PC-3 (cell line): ENCODE data around the gene UHRF1. TPM values are rescaled to one million over a fixed set of nuclear protein-coding genes. Genes with fewer than 3 reads are reported as not detected.

Experiments
- ATAC-seq: fragments of 200-7000 bp; cut with Tn5 transposase; 2 replicates; pipeline ENCODE4 v1.9.1; 2020; ENCODE audit warnings: mild to moderate bottlenecking, moderate library complexity
- BruUV-seq: library from RNA; stranded (reverse); fragments of 400-500 nt; replicated peaks from 2 replicates; lab custom pipeline; 2021; lab: Mats Ljungman, UMichigan
- CTCF ChIA-PET: fragments of 300-600 bp; sonication (Branson Sonifier 250); formaldehyde crosslinking; loops from one replicate; lab custom pipeline; 2022; ENCODE audit warnings: antibody characterized with exemption; lab: Charles Lee
- POLR2A ChIA-PET: fragments of 300-600 bp; sonication (Branson Sonifier 250); formaldehyde crosslinking; loops from one replicate; lab custom pipeline; 2022; ENCODE audit warnings: antibody characterized with exemption; ENCODE audit not compliant: unreplicated experiment; lab: Charles Lee
- DNase-seq: peaks from one replicate; pipeline ENCODE4 v3.0.0-alpha.2; 2015
- H2AFZ ChIP-seq: fragments of 300-600 bp; sonication (generic); 2 replicates; pipeline ENCODE4 v1.6.0; 2016; ENCODE audit warnings: antibody characterized with exemption, low read length
- H3F3A ChIP-seq: fragments of 300-600 bp; sonication (generic); one replicate; pipeline ENCODE4 v1.6.0; 2017; ENCODE audit warnings: antibody characterized with exemption, low read length, control low read depth, mild to moderate bottlenecking; ENCODE audit not compliant: unreplicated experiment
- H3K27ac ChIP-seq: fragments of 300-600 bp; sonication (generic); 2 replicates; pipeline ENCODE4 v1.5.1; 2016; ENCODE audit warnings: mild to moderate bottlenecking, low read length
- H3K27me3 ChIP-seq: fragments of 300-600 bp; sonication (generic); 2 replicates; pipeline ENCODE4 v1.6.1; 2016; ENCODE audit warnings: low read length, mixed read lengths
- H3K36me3 ChIP-seq: fragments of 300-600 bp; sonication (generic); 2 replicates; pipeline ENCODE4 v1.6.1; 2016; ENCODE audit warnings: low read depth, mixed run types, low read length, mixed read lengths
- H3K4me1 ChIP-seq: fragments of 300-600 bp; sonication (generic); 2 replicates; pipeline ENCODE4 v1.5.1; 2016; ENCODE audit warnings: low read length; ENCODE audit not compliant: insufficient read depth
- H3K4me2 ChIP-seq: fragments of 300-600 bp; sonication (generic); 2 replicates; pipeline ENCODE4 v1.6.0; 2016; ENCODE audit warnings: low read length
- H3K4me3 ChIP-seq: fragments of 300-600 bp; sonication (generic); 2 replicates; pipeline ENCODE4 v1.5.1; 2016; ENCODE audit warnings: mild to moderate bottlenecking, low read length, mixed read lengths
- H3K79me2 ChIP-seq: fragments of 300-600 bp; sonication (generic); 2 replicates; pipeline ENCODE4 v1.6.1; 2017; ENCODE audit warnings: low read length, mixed read lengths
- H3K9ac ChIP-seq: fragments of 300-600 bp; sonication (generic); 2 replicates; pipeline ENCODE4 v1.6.0; 2016; ENCODE audit warnings: mild to moderate bottlenecking, low read length
- H3K9me2 ChIP-seq: fragments of 300-600 bp; sonication (generic); replicated peaks from 2 replicates; pipeline ENCODE4 v1.6.1; 2016; ENCODE audit warnings: mixed run types, low read length, mixed read lengths
- H3K9me3 ChIP-seq: fragments of 300-600 bp; sonication (generic); 2 replicates; pipeline ENCODE4 v1.6.1; 2016; ENCODE audit warnings: low read length, mixed read lengths
- H4K20me1 ChIP-seq: fragments of 300-600 bp; sonication (generic); 2 replicates; pipeline ENCODE4 v1.6.1; 2016; ENCODE audit warnings: low read length, mixed read lengths
- EZH2 ChIP-seq: fragments of 300-600 bp; sonication (generic); IDR thresholded peaks from one replicate; pipeline ENCODE4 v1.6.1; 2017; ENCODE audit warnings: antibody characterized with exemption, mild to moderate bottlenecking, low read length; ENCODE audit not compliant: unreplicated experiment
- EZH2phosphoT487 ChIP-seq: fragments of 300-600 bp; sonication (generic); IDR thresholded peaks from 2 replicates; pipeline ENCODE4 v1.6.1; 2018; ENCODE audit warnings: mild to moderate bottlenecking, antibody characterized with exemption, low read length, borderline replicate concordance
- intact Hi-C: fragments of 100-400 bp; cut with micrococcal nuclease; formaldehyde crosslinking; loops from 2 replicates; pipeline ENCODE4 v1.9.0; 2023
- total RNA-seq: library from RNA; depleted of rRNA; stranded (reverse); fragments of >200 nt; gene quantifications from 2 replicates; pipeline ENCODE4 v1.2.3, GENCODE V29; 2014
- TF ChIP-seq, protein P1 (sequence below): fragments of 300-600 bp; sonication (generic); conservative IDR thresholded peaks from 2 replicates; pipeline ENCODE4 v1.5.1; 2017; ENCODE audit warnings: antibody characterized with exemption, low read depth, mild to moderate bottlenecking, low read length

The UHRF1 gene
- total RNA-seq, 1 experiment from 2014 or later: 163 TPM

DNA sequence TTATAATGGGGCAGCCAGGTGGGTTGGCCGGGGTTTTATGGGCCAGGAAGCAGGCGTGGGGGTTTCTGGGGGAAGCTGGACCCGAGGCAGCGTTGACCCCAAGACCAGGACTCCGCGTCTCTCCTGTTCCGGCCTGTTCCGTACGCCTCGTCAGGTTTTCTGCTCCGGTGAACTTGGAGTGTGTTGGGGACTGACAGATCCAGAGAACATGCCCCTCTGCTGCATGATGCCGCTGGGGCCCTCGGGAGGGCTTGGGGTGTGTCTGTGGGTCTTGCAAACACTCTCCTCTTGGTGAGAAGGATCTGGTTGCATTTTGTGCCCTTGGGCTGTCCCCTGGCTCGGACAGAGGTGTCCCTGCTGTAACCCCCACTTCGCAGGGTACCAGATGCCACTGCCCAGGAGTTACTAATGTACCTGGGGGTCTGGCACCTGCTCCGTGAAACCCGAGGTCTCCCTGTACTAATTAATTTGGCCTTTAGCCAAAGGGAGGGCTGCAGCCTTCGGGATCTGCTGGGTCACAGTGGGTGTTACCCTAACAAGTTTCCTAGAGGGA is 75.2 kb downstream of the UHRF1 start:
- no peaks in the 10 kb centered on the region for H3K4me1 ChIP-seq
- no peak overlapping the region for H2AFZ ChIP-seq
- H3K27me3 ChIP-seq: no peaks in the 10 kb centered on the region
- H3K9me3 ChIP-seq: no peaks in the 10 kb centered on the region
- H4K20me1 ChIP-seq: peaks cover 31% of the 10 kb centered on the region; the same call in 1 of the 2 replicates
- TF ChIP-seq EZH2phosphoT487 (no peak), EZH2 (no peak)
- TF ChIP-seq, protein P1, sequence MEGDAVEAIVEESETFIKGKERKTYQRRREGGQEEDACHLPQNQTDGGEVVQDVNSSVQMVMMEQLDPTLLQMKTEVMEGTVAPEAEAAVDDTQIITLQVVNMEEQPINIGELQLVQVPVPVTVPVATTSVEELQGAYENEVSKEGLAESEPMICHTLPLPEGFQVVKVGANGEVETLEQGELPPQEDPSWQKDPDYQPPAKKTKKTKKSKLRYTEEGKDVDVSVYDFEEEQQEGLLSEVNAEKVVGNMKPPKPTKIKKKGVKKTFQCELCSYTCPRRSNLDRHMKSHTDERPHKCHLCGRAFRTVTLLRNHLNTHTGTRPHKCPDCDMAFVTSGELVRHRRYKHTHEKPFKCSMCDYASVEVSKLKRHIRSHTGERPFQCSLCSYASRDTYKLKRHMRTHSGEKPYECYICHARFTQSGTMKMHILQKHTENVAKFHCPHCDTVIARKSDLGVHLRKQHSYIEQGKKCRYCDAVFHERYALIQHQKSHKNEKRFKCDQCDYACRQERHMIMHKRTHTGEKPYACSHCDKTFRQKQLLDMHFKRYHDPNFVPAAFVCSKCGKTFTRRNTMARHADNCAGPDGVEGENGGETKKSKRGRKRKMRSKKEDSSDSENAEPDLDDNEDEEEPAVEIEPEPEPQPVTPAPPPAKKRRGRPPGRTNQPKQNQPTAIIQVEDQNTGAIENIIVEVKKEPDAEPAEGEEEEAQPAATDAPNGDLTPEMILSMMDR: no peak
- intact Hi-C loops: no loop called here
- peaks cover 94% of the 10 kb centered on the region for H3K79me2 ChIP-seq
- no peak overlapping the region for H3K27ac ChIP-seq
- no peak overlapping the region for H3K4me3 ChIP-seq
- no peak overlapping the region for H3K4me2 ChIP-seq
- BruUV-seq: no TSS peak
- CTCF ChIA-PET: no interaction called here
- no peak for ATAC-seq
- no peaks in the 10 kb centered on the region for H3K36me3 ChIP-seq
- DNase-seq: no peak
- no peaks in the 10 kb centered on the region for H3F3A ChIP-seq
- H3K9me2 ChIP-seq: no peaks in the 10 kb centered on the region
- POLR2A ChIA-PET: no interaction called here
- H3K9ac ChIP-seq: no peak overlapping the region

DNA sequence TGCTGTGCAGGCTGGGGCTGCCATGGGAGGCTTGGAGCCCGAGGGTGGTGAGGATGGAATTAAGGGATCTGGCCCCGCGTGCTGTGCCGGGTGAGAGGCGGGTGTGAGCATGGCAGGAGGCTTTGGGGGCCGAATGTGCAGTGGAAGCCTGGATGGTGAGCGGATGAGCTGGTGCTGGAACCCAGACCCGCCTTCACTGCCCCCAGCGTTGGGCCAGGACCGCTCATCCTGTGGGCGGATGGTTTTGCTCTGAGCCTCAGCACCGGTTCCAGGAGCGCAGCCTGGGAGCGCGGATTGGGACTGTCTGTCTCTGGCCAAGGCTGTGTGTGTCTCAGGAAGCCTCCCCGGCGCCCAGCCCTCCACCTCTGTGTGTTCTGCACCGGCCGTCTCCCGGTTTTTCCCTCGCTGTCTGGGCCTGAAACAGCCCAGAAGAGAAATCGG is 76.3 kb downstream of the UHRF1 start:
- no peaks in the 10 kb centered on the region for H3K36me3 ChIP-seq
- CTCF ChIA-PET: interaction anchor here (1.0 kb wide), 1 partner anchor 16 kb away, joined by 8 read pairs; no protein-coding TSS in a partner anchor
- DNase-seq: no peak
- ATAC-seq: no peak
- intact Hi-C loops: no loop called here
- POLR2A ChIA-PET: interaction anchor here (0.6 kb wide), 1 partner anchor 17 kb away, joined by 3 read pairs; no protein-coding TSS in a partner anchor
- H2AFZ ChIP-seq: no peak overlapping the region
- peaks cover 94% of the 10 kb centered on the region for H3K79me2 ChIP-seq
- no peaks in the 10 kb centered on the region for H3F3A ChIP-seq
- peaks cover 29% of the 10 kb centered on the region; the same call in 1 of the 2 replicates for H4K20me1 ChIP-seq
- no peak overlapping the region for H3K4me3 ChIP-seq
- TF ChIP-seq EZH2phosphoT487 (no peak), EZH2 (no peak)
- TF ChIP-seq, protein P1: no peak
- H3K9ac ChIP-seq: no peak overlapping the region
- H3K9me3 ChIP-seq: no peaks in the 10 kb centered on the region
- no peaks in the 10 kb centered on the region for H3K27me3 ChIP-seq
- H3K4me2 ChIP-seq: no peak overlapping the region
- H3K4me1 ChIP-seq: no peaks in the 10 kb centered on the region
- no TSS peak for BruUV-seq
- H3K9me2 ChIP-seq: no peaks in the 10 kb centered on the region
- no peak overlapping the region for H3K27ac ChIP-seq

DNA sequence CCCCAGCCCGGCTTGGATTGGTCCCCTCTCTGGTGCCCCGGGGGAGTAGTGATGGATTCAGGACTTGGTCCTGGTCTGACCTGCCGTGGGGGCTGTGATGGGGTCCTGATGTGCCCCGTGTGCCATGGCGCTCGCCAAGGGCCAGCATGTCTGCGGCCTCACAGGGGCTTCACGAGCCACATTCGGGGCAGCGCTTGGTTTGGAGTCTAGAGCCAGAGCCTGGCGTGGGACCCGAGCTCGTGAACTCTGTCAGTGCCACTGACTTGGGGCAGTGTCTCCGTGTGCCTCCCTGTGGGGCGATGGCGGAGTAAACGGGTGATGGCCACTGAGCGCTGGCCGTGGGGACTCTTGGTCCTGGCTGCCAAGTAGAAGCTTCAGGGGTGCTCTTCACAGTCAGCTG is 76.8 kb downstream of the UHRF1 start:
- H3K36me3 ChIP-seq: no peaks in the 10 kb centered on the region
- no peak for ATAC-seq
- H3K27me3 ChIP-seq: no peaks in the 10 kb centered on the region
- H3F3A ChIP-seq: no peaks in the 10 kb centered on the region
- intact Hi-C loops: no loop called here
- POLR2A ChIA-PET: no interaction called here
- peaks cover 28% of the 10 kb centered on the region; the same call in 1 of the 2 replicates for H4K20me1 ChIP-seq
- DNase-seq: no peak
- no peaks in the 10 kb centered on the region for H3K4me1 ChIP-seq
- no peak overlapping the region for H3K4me2 ChIP-seq
- no peaks in the 10 kb centered on the region for H3K9me3 ChIP-seq
- no peak overlapping the region for H2AFZ ChIP-seq
- CTCF ChIA-PET: interaction anchor here (1.0 kb wide), 1 partner anchor 16 kb away, joined by 8 read pairs; no protein-coding TSS in a partner anchor
- TF ChIP-seq, protein P1: no peak
- no peak for TF ChIP-seq EZH2
- no peak for TF ChIP-seq EZH2phosphoT487
- BruUV-seq: no TSS peak
- peaks cover 94% of the 10 kb centered on the region for H3K79me2 ChIP-seq
- no peaks in the 10 kb centered on the region for H3K9me2 ChIP-seq
- H3K27ac ChIP-seq: no peak overlapping the region
- H3K9ac ChIP-seq: no peak overlapping the region
- H3K4me3 ChIP-seq: no peak overlapping the region
